H9 (cell line): ENCODE data around the gene CACNG6. TPM values are rescaled to one million over a fixed set of nuclear protein-coding genes. Genes with fewer than 3 reads are reported as not detected.

Experiments
- DNase-seq: peaks from one replicate; pipeline ENCODE4 v3.0.0-alpha.2; 2017
- H2AFZ ChIP-seq: one replicate; pipeline ENCODE4 v1.6.1; 2013; ENCODE audit warnings: mild to moderate bottlenecking, low read length, control low read depth, moderate library complexity
- H2AK5ac ChIP-seq: 2 replicates; pipeline ENCODE4 v1.6.1; 2013; ENCODE audit warnings: low read length, control low read depth, mixed read lengths; ENCODE audit not compliant: insufficient read length
- H2BK120ac ChIP-seq: one replicate; pipeline ENCODE4 v1.6.1; 2013; ENCODE audit warnings: low read depth, mild to moderate bottlenecking, low read length, control low read depth, inconsistent platforms; ENCODE audit not compliant: poor library complexity, severe bottlenecking
- H2BK12ac ChIP-seq: 2 replicates; pipeline ENCODE4 v1.6.1; 2013; ENCODE audit warnings: low read length, control low read depth, mixed read lengths, low read depth; ENCODE audit not compliant: insufficient read length
- H2BK15ac ChIP-seq: 2 replicates; pipeline ENCODE4 v1.6.1; 2013; ENCODE audit warnings: low read depth, low read length, control low read depth
- H2BK20ac ChIP-seq: one replicate; pipeline ENCODE4 v1.6.1; 2013; ENCODE audit warnings: low read depth, mild to moderate bottlenecking, low read length, control low read depth, inconsistent platforms; ENCODE audit not compliant: poor library complexity, severe bottlenecking
- H2BK5ac ChIP-seq: 2 replicates; pipeline ENCODE4 v1.6.1; 2013; ENCODE audit warnings: low read length, control low read depth, mixed read lengths; ENCODE audit not compliant: insufficient read length
- H3K14ac ChIP-seq: 2 replicates; pipeline ENCODE4 v1.6.1; 2013; ENCODE audit warnings: low read length, control low read depth; ENCODE audit not compliant: insufficient read depth
- H3K18ac ChIP-seq: 2 replicates; pipeline ENCODE4 v1.6.1; 2013; ENCODE audit warnings: low read depth, mild to moderate bottlenecking, mixed read lengths, low read length, control low read depth; ENCODE audit not compliant: insufficient read length
- H3K23ac ChIP-seq: 2 replicates; pipeline ENCODE4 v1.6.1; 2013; ENCODE audit warnings: low read length, control low read depth, mixed read lengths, low read depth; ENCODE audit not compliant: insufficient read length
- H3K23me2 ChIP-seq: 2 replicates; pipeline ENCODE4 v1.6.1; 2013; ENCODE audit warnings: low read depth, mild to moderate bottlenecking, mixed read lengths, low read length, control low read depth; ENCODE audit not compliant: insufficient read length, poor library complexity, severe bottlenecking
- H3K27ac ChIP-seq: 2 replicates; pipeline ENCODE4 v1.5.1; 2013; ENCODE audit warnings: low read length, control low read depth, mixed read lengths, low read depth; ENCODE audit not compliant: insufficient read length
- H3K27me3 ChIP-seq: 2 replicates; pipeline ENCODE4 v1.6.1; 2013; ENCODE audit warnings: low read length, control low read depth, inconsistent platforms; ENCODE audit not compliant: insufficient read depth
- H3K4ac ChIP-seq: 2 replicates; pipeline ENCODE4 v1.6.1; 2013; ENCODE audit warnings: low read depth, mild to moderate bottlenecking, control low read depth, inconsistent platforms, low read length, moderate library complexity
- H3K4me1 ChIP-seq: 2 replicates; pipeline ENCODE4 v1.6.1; 2013; ENCODE audit warnings: low read length, control low read depth, inconsistent platforms; ENCODE audit not compliant: insufficient read depth
- H3K4me2 ChIP-seq: 2 replicates; pipeline ENCODE4 v1.6.1; 2013; ENCODE audit warnings: low read length, control low read depth, mixed read lengths; ENCODE audit not compliant: insufficient read length, insufficient read depth
- H3K56ac ChIP-seq: 2 replicates; pipeline ENCODE4 v1.6.1; 2013; ENCODE audit warnings: low read depth, mild to moderate bottlenecking, mixed read lengths, low read length, control low read depth; ENCODE audit not compliant: insufficient read length
- H3K79me1 ChIP-seq: 2 replicates; pipeline ENCODE4 v1.6.1; 2013; ENCODE audit warnings: low read depth, mild to moderate bottlenecking, moderate library complexity, low read length, control low read depth, inconsistent platforms; ENCODE audit not compliant: insufficient read depth, poor library complexity, severe bottlenecking
- H3K79me2 ChIP-seq: 2 replicates; pipeline ENCODE4 v1.6.1; 2013; ENCODE audit warnings: low read length, control low read depth, inconsistent platforms; ENCODE audit not compliant: insufficient read depth
- H3K9ac ChIP-seq: 2 replicates; pipeline ENCODE4 v1.6.1; 2013; ENCODE audit warnings: low read length, control low read depth, mixed read lengths; ENCODE audit not compliant: insufficient read length; ENCODE audit errors: extremely low read depth
- H3K9me3 ChIP-seq: one replicate; pipeline ENCODE4 v1.6.1; 2013; ENCODE audit warnings: low read depth, low read length, inconsistent platforms; ENCODE audit not compliant: control insufficient read depth
- H3T11ph ChIP-seq: one replicate; pipeline ENCODE4 v1.6.1; 2013; ENCODE audit warnings: mild to moderate bottlenecking, low read length, control low read depth, inconsistent platforms
- H4K20me1 ChIP-seq: one replicate; pipeline ENCODE4 v1.6.1; 2013; ENCODE audit not compliant: control insufficient read depth, insufficient read length, insufficient read depth
- H4K5ac ChIP-seq: 2 replicates; pipeline ENCODE4 v1.6.1; 2013; ENCODE audit warnings: low read depth, mild to moderate bottlenecking, mixed read lengths, low read length, control low read depth; ENCODE audit not compliant: insufficient read length
- H4K8ac ChIP-seq: replicated peaks from 2 replicates; pipeline ENCODE4 v1.6.1; 2013; ENCODE audit warnings: low read length, control low read depth, mixed read lengths, low read depth; ENCODE audit not compliant: insufficient read length
- H4K91ac ChIP-seq: 2 replicates; pipeline ENCODE4 v1.6.1; 2013; ENCODE audit warnings: low read depth, mild to moderate bottlenecking, moderate library complexity, mixed read lengths, low read length, control low read depth; ENCODE audit not compliant: insufficient read length
- H3K27ac Mint-ChIP-seq, 3 experiments: 2 replicates in 2 of 3; 3 replicates in 1 of 3; pipeline ENCODE4 v1.8.0; 2020 to 2021; ENCODE audit warnings: mixed read lengths in 3 of 3, mild to moderate bottlenecking in 1 of 3, moderate library complexity in 1 of 3
- H3K27me3 Mint-ChIP-seq: 2 replicates; pipeline ENCODE4 v1.8.0; 2021; ENCODE audit warnings: low read depth, mild to moderate bottlenecking, moderate library complexity, mixed read lengths
- H3K36me3 Mint-ChIP-seq, 3 experiments: 2 replicates in 2 of 3; 3 replicates in 1 of 3; pipeline ENCODE4 v1.8.0; 2020 to 2021; ENCODE audit warnings: low read depth in 3 of 3, mixed read lengths in 3 of 3; ENCODE audit not compliant: insufficient read depth in 1 of 3
- H3K4me1 Mint-ChIP-seq, 2 experiments: 2 replicates each; pipeline ENCODE4 v1.8.0; 2020; ENCODE audit warnings: mixed read lengths in 2 of 2
- H3K4me3 Mint-ChIP-seq, 2 experiments: 2 replicates in 1 of 2; 3 replicates in 1 of 2; pipeline ENCODE4 v1.8.0; 2020 to 2021; ENCODE audit warnings: mild to moderate bottlenecking in 2 of 2, mixed read lengths in 2 of 2, moderate library complexity in 1 of 2
- H3K9me3 Mint-ChIP-seq, 2 experiments: 2 replicates in 1 of 2; 3 replicates in 1 of 2; pipeline ENCODE4 v1.8.0; 2020; ENCODE audit warnings: mild to moderate bottlenecking in 2 of 2, mixed read lengths in 2 of 2, moderate library complexity in 1 of 2
- WGBS: extraction: QIAGEN DNeasy Blood & Tissue Kit; methylation state at CpG from one replicate; pipeline ENCODE4 v1.1.7; 2013; ENCODE audit warnings: missing lambda C conversion rate, low lambda C conversion rate, mixed read lengths; ENCODE audit not compliant: insufficient read length; ENCODE audit errors: extremely low coverage; 5-methylcytosine and 5-hydroxymethylcytosine counted together
- total RNA-seq: library from RNA; stranded (reverse); gene quantifications from 2 replicates; pipeline ENCODE4 v1.2.1, GENCODE V29; 2021
- TF ChIP-seq, protein P1 (sequence below): fragments of 200-600 bp; sonication (generic); conservative IDR thresholded peaks from 3 replicates; pipeline ENCODE4 v1.8.0; 2021; ENCODE audit warnings: antibody characterized with exemption, mild to moderate bottlenecking

Gene CACNG6
- total RNA-seq, 1 experiment from 2014 or later: 1.6 TPM

DNA sequence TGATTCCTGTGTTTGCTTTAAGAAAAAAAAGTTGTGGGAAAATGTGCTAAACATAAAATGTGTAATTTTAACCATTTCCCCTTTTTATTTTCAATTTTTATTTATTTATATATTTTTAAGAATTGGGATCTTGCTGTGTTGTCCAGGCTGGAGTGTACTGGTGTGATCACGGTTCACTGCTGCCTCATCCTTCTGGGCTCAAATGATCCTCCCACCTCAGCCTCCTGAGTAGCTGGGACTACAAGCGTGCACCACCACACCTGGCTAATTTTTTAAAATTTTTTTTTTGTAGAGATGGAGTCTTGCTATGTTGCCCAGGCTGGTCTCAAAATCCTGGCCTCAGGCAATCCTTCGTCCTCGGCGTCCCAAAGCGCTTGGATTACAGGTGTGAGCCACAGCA, 19.0 kb downstream of the CACNG6 start:
- no peak overlapping the region for H4K8ac ChIP-seq
- H3K36me3 Mint-ChIP-seq: no peaks in the 10 kb centered on the region
- no peak overlapping the region for H3K14ac ChIP-seq
- no peaks in the 10 kb centered on the region; the same call in 1 of the 2 replicates for H3K4me1 ChIP-seq
- H3K9me3 Mint-ChIP-seq: peaks cover 0 to 2% of the 10 kb centered on the region in 2 experiments; a peak in 1 of 5 replicates
- H2BK20ac ChIP-seq: no peak overlapping the region
- DNase-seq: no peak
- no peak overlapping the region for H2AK5ac ChIP-seq
- no peak overlapping the region for H3K4me3 Mint-ChIP-seq
- H3T11ph ChIP-seq: no peak overlapping the region
- H4K5ac ChIP-seq: no peak overlapping the region
- H3K56ac ChIP-seq: no peak overlapping the region
- H3K4ac ChIP-seq: no peak overlapping the region
- no peak overlapping the region for H4K91ac ChIP-seq
- no peak overlapping the region for H2BK12ac ChIP-seq
- no peak overlapping the region for H3K18ac ChIP-seq
- no peak overlapping the region for H3K4me2 ChIP-seq
- no peak overlapping the region for H2BK120ac ChIP-seq
- no CpG with 5 or more reads among the region's 6 CpGs for WGBS
- peaks cover 14% of the 10 kb centered on the region for H3K27me3 Mint-ChIP-seq
- no peaks in the 10 kb centered on the region for H3K27me3 ChIP-seq
- no peak overlapping the region for H3K9ac ChIP-seq
- no peak overlapping the region for H3K23ac ChIP-seq
- H2BK15ac ChIP-seq: no peak overlapping the region
- H3K27ac ChIP-seq: no peak overlapping the region
- TF ChIP-seq, protein P1, sequence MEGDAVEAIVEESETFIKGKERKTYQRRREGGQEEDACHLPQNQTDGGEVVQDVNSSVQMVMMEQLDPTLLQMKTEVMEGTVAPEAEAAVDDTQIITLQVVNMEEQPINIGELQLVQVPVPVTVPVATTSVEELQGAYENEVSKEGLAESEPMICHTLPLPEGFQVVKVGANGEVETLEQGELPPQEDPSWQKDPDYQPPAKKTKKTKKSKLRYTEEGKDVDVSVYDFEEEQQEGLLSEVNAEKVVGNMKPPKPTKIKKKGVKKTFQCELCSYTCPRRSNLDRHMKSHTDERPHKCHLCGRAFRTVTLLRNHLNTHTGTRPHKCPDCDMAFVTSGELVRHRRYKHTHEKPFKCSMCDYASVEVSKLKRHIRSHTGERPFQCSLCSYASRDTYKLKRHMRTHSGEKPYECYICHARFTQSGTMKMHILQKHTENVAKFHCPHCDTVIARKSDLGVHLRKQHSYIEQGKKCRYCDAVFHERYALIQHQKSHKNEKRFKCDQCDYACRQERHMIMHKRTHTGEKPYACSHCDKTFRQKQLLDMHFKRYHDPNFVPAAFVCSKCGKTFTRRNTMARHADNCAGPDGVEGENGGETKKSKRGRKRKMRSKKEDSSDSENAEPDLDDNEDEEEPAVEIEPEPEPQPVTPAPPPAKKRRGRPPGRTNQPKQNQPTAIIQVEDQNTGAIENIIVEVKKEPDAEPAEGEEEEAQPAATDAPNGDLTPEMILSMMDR: no peak
- no peaks in the 10 kb centered on the region for H3K23me2 ChIP-seq
- H2AFZ ChIP-seq: no peak overlapping the region
- H3K79me2 ChIP-seq: no peaks in the 10 kb centered on the region
- H3K9me3 ChIP-seq: no peaks in the 10 kb centered on the region
- no peaks in the 10 kb centered on the region for H4K20me1 ChIP-seq
- H3K27ac Mint-ChIP-seq: no peak overlapping the region
- H2BK5ac ChIP-seq: no peak overlapping the region
- H3K4me1 Mint-ChIP-seq: peaks cover 12 to 26% of the 10 kb centered on the region in 2 experiments
- no peaks in the 10 kb centered on the region for H3K79me1 ChIP-seq
